Measurements from ENCODE around the gene GRIFIN. TPM values are rescaled to one million over a fixed set of nuclear protein-coding genes. Genes with fewer than 3 reads are reported as not detected.

Gene GRIFIN
- total RNA-seq, 4 donors from 2014 or later = not detected

DNA sequence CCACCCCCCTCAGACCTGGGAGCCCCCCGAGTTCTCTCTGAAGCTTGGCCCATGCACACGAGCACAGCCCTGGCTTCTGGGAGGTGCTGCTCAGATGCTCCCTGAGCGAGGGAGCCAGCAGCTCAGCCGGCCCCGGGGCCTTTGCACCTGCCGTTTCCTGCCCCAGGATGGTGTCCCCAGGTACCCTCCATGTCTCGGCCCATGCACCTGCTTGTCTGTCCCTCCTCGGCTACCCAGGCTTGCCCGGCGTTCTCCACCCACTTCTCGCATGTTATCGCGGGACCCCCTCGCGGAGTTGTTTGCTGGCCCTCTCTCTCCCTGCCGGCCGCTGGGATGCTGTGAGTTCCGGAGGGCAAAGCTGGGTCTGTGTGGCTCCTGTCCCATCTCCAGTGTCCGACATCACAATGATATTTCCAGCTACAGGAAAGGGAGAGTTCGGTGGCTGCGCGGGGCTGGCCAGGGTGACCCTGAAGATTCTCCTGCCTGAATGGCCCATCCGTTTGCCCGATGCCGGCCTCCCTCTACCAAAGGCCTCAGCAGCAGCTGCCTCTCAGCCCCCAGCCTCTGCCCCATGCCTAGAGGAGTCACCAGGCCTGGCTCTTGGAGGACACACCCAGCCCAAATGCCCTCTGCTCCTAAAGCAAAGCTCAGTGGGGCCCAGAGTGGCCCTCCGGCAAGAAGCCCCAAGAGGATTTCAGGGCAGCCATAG, 31.2 kb upstream of the GRIFIN start:
- TF ChIP-seq, protein P1, sequence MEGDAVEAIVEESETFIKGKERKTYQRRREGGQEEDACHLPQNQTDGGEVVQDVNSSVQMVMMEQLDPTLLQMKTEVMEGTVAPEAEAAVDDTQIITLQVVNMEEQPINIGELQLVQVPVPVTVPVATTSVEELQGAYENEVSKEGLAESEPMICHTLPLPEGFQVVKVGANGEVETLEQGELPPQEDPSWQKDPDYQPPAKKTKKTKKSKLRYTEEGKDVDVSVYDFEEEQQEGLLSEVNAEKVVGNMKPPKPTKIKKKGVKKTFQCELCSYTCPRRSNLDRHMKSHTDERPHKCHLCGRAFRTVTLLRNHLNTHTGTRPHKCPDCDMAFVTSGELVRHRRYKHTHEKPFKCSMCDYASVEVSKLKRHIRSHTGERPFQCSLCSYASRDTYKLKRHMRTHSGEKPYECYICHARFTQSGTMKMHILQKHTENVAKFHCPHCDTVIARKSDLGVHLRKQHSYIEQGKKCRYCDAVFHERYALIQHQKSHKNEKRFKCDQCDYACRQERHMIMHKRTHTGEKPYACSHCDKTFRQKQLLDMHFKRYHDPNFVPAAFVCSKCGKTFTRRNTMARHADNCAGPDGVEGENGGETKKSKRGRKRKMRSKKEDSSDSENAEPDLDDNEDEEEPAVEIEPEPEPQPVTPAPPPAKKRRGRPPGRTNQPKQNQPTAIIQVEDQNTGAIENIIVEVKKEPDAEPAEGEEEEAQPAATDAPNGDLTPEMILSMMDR (IDR thresholded peaks at IDR 0.05; ENCODE audit: low read depth) = no peak

DNA sequence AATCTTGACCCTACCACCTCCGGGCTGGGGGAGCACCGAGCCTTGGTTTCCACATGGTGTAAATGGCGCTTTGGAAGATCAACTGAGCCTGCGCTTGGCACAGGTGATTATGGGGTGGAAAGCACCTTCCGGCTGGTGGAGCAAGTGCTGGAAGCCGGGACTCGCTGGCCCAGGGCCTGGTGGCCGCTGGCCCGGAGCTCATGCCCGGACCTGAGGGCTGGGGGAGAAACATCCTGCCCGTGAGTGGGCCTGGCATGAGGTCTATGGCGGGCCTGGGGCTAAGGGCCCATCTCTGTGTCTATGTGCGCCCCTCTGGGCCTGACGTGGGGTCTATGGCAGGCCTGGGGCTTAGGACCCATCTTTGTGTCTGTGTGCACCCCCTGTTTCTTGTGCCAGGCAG, 29.2 kb upstream of the GRIFIN start:
- TF ChIP-seq, protein P1 (IDR thresholded peaks at IDR 0.05; ENCODE audit: low read depth) = no peak

DNA sequence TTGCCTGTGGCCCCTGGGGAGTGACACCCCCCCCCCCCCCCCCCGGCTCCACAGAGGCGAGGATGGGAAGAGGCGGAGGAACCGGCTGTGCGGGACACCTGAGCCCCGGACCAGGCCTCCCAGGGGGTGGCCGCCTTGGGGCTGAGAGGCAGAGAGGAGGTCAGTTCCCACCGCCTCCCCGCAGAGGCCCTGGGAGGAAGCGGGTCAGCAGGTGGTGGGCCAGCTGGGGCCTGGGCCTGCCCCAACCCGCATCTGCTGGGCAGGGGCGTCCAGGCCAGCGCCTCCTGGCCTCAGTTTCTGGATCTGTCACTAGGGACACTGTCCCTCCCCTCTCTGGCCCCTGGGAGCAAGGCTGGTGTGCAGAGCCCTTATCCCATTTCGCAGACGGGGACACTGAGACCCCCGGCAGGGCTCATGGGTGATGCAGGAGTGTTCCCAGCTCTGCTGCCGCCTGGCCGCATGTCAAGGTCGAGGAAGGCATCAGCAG, 28.7 kb upstream of the GRIFIN start:
- TF ChIP-seq, protein P1 (IDR thresholded peaks at IDR 0.05; ENCODE audit: low read depth) = no peak

DNA sequence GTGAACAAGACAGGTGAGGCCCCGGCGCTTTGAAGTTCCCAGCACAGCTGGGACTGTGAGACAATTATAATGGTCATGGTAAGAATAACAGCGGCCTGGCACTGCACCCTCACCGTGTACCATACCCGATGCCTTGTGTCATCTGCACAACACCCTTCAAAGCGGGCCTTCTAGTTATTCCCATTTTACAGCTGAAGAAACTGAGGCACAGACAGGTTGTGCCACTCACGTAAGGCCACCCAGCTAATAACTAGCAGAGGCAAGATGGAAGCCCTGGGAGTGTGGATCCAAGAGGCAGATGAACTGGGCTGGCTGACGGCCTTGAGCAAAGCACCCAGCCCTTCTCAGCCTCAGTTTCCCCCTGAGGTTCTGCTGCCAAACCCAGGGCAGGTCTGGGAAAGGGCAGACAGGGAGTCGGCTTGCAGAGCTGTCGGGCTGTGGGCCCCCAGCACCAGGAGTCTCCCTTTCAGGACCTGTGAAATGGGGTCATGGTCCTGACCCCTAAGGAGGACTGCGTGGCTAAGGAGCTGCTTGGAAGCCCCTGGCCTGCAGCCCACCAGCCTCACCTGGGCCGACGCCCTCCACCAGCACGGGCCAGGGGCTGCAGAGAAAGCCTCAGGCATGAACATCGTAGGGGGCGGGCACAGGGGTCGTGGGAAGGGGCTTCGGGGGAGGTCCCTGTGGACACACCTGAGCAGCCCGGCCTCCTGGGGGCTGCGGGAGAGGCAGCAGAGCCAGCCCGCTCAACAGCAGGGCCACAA, 28.1 kb upstream of the GRIFIN start:
- TF ChIP-seq, protein P1 (IDR thresholded peaks at IDR 0.05; ENCODE audit: low read depth) = no peak

DNA sequence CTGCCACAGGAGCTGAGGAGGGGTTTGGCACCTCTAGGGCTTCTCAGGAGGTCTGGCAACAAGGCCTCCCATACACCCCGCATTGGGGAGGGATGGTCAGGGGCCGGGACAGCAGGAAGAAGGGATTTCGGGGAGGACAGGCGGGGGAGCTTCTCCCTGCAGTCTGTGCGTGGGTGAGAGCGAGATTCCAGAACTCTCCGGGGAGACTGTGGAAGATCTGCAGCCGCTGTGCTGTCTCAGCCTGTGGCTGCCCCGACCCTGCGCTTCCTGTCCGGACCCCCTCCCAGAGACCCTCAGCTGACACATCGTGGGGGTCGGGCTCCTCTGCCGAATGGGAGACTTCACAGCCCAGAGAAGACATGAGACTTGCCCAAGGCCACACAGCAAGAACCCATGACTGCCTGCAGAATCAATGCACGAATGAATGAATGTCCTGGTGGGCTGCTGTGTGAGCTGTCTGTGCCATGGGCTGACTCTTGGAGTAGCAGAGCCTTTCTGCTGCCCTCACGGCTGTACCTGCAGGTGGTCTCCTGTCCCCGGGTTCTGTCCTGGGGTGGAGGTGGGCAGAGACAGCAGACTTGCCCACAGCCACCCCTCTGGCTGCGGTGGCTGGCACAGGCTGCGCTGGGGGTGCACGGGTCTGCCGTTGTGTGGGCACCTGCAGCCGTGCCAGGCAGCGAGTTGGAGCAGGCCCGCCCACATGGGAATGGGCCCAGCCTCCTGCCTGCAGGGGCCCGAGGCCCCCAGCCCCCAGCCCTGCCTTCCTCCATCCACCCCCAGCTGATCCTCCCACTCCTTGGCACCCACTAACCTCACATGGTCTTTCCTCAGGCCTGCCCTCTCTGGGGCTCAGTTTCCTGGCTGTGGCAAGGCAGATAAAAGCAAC, 27.1 kb upstream of the GRIFIN start:
- TF ChIP-seq, protein P1 (IDR thresholded peaks at IDR 0.05; ENCODE audit: low read depth) = no peak

DNA sequence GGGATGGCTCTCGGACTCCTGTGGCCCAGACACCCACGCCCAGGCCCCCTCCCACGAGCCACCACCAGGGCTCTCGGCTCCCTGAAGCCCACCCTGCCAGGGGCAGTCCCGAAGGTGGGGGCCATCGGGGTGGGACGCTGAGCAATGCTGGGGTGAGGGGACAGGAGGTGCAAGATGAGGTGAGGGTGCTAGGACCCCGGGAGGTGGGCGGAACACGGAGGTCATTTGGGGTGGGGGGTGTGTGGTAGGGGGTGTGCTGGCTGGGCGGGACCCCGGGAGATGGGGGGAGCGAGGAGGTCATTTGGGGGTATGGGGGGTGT, 26.4 kb upstream of the GRIFIN start:
- TF ChIP-seq, protein P1 (IDR thresholded peaks at IDR 0.05; ENCODE audit: low read depth) = no peak
